Testis (tissue), 2 donors: ENCODE results near the gene INSM1.

Source experiments
- CTCF ChIP-seq, 3 experiments: fragments of 450-650 bp in 2 of 3; fragments of 200-600 bp in 1 of 3; sonication (generic) in 1 of 3; IDR thresholded peaks; one replicate each; pipeline ENCODE4 v1.5.1; 2016 to 2019; ENCODE audit warnings: antibody characterized with exemption in 3 of 3, mild to moderate bottlenecking in 2 of 3, moderate library complexity in 1 of 3
- POLR2A ChIP-seq: fragments of 450-650 bp; IDR thresholded peaks from one replicate; pipeline ENCODE4 v1.6.1; 2017; ENCODE audit warnings: antibody characterized with exemption, mild to moderate bottlenecking, moderate library complexity

GRCh38 chr20:20411836-20412235 lies 43.9 kb downstream of the INSM1 start:
- TF ChIP-seq CTCF (IDR thresholded peaks at IDR 0.05) (no peak), POLR2A (no peak)
